ENCODE measurements around the gene CSH2. TPM values are rescaled to one million over a fixed set of nuclear protein-coding genes. Genes with fewer than 3 reads are reported as not detected.

CSH2 gene
- total and polyA plus RNA-seq, 2 donors from 2014 or later, result not detected

- Histone ChIP-seq H3K4me1 (ENCODE audit: control insufficient read depth in 2 of 3, insufficient read depth in 2 of 3, low read depth in 1 of 3, low read length in 3 of 3) (peaks cover 4 to 32% (median 21%) of the 10 kb centered on the region in 3 donors), H3K9me3 (ENCODE audit: control insufficient read depth in 2 of 3, insufficient read depth in 1 of 3, low read length in 3 of 3) (no peaks in the 10 kb centered on the region), H3K27ac (ENCODE audit: low read depth in 2 of 2, low read length in 2 of 2) (peak overlapping the region; percentile 66 to 89), H3K36me3 (ENCODE audit: control insufficient read depth in 2 of 3, insufficient read depth in 3 of 3, low read length in 3 of 3) (no peaks in the 10 kb centered on the region), H3K9ac (ENCODE audit: low read length in 3 of 3) (peak overlapping the region; percentile 72 to 94 (median 76)), H3K27me3 (ENCODE audit: control insufficient read depth, insufficient read depth, low read length) (no peaks in the 10 kb centered on the region), H3K4me3 (ENCODE audit: low read length in 3 of 3) (peak overlapping the region; percentile 74 to 90 (median 77))
- DNase-seq (peak in 4 of 5 donors; percentile 54 to 86 (median 78)), FAIRE-seq (no peak)
- intact Hi-C loops (cut with DNase I), result no loop called here
- TF ChIP-seq CTCF (IDR thresholded peaks at IDR 0.05; ENCODE audit: borderline replicate concordance, extremely low read depth, insufficient read depth), result no peak
Observed at GRCh38 chr17:63842173-63842539, 31.3 kb downstream of the CSH2 start.

GRCh38 chr17:63841350-63842172 is 31.9 kb downstream of the CSH2 start:
- peak overlapping the region; percentile 66 to 89 for H3K27ac ChIP-seq (ENCODE audit: low read depth in 2 of 2, low read length in 2 of 2)
- DNase-seq (peak; percentile 51 to 83 (median 74)), FAIRE-seq (no peak)
- H3K4me3 ChIP-seq (ENCODE audit: low read length in 3 of 3), result peak overlapping the region; percentile 74 to 90 (median 77)
- intact Hi-C loops (cut with DNase I), result no loop called here
- no peak for TF ChIP-seq CTCF (IDR thresholded peaks at IDR 0.05; ENCODE audit: borderline replicate concordance, extremely low read depth, insufficient read depth)
- no peaks in the 10 kb centered on the region for H3K27me3 ChIP-seq (ENCODE audit: control insufficient read depth, insufficient read depth, low read length)
- H3K36me3 ChIP-seq (ENCODE audit: control insufficient read depth in 2 of 3, insufficient read depth in 3 of 3, low read length in 3 of 3), result peaks cover 0 to 3% (median 0%) of the 10 kb centered on the region in 3 donors
- H3K4me1 ChIP-seq (ENCODE audit: control insufficient read depth in 2 of 3, insufficient read depth in 2 of 3, low read depth in 1 of 3, low read length in 3 of 3), result peaks cover 4 to 32% (median 21%) of the 10 kb centered on the region in 3 donors
- peak overlapping the region; percentile 72 to 94 (median 76) for H3K9ac ChIP-seq (ENCODE audit: low read length in 3 of 3)
- H3K9me3 ChIP-seq (ENCODE audit: control insufficient read depth in 2 of 3, insufficient read depth in 1 of 3, low read length in 3 of 3), result no peaks in the 10 kb centered on the region

- Histone ChIP-seq H3K4me1 (ENCODE audit: control insufficient read depth in 2 of 3, insufficient read depth in 2 of 3, low read depth in 1 of 3, low read length in 3 of 3) (peaks cover 4 to 32% (median 21%) of the 10 kb centered on the region in 3 donors), H3K4me3 (ENCODE audit: low read length in 3 of 3) (peak overlapping the region; percentile 74 to 90 (median 77)), H3K9ac (ENCODE audit: low read length in 3 of 3) (peak overlapping the region in 2 of 3 donors; percentile 76 to 94), H3K36me3 (ENCODE audit: control insufficient read depth in 2 of 3, insufficient read depth in 3 of 3, low read length in 3 of 3) (peaks cover 0 to 3% (median 2%) of the 10 kb centered on the region in 3 donors), H3K27me3 (ENCODE audit: control insufficient read depth, insufficient read depth, low read length) (no peaks in the 10 kb centered on the region), H3K27ac (ENCODE audit: low read depth in 2 of 2, low read length in 2 of 2) (peak overlapping the region in 1 of 2 donors; percentile 66), H3K9me3 (ENCODE audit: control insufficient read depth in 2 of 3, insufficient read depth in 1 of 3, low read length in 3 of 3) (no peaks in the 10 kb centered on the region)
- intact Hi-C loops (cut with DNase I), result no loop called here
- DNase-seq, result peak in 1 of 5 donors; percentile 75
- TF ChIP-seq CTCF (IDR thresholded peaks at IDR 0.05; ENCODE audit: borderline replicate concordance, extremely low read depth, insufficient read depth), result no peak
- no peak for FAIRE-seq
Observed at GRCh38 chr17:63840591-63841349, 32.7 kb downstream of the CSH2 start.
